A549 (cell line): Measurements from ENCODE around the gene USP32. TPM values are rescaled to one million over a fixed set of nuclear protein-coding genes. Genes with fewer than 3 reads are reported as not detected.

Experiments
- ATAC-seq, 2 experiments: fragments of 200-7000 bp in 1 of 2; fragments of >200 bp in 1 of 2; cut with Nextera tagmentation in 1 of 2; cut with Tn5 transposase in 1 of 2; 3 replicates each; pipeline versions ENCODE4 v1.8.0 to v1.9.1; 2018 to 2020; ENCODE audit warnings: mild to moderate bottlenecking in 1 of 2, moderate library complexity in 1 of 2
- CTCF ChIA-PET: fragments of 300-600 bp; sonication (Branson Sonifier 250); formaldehyde crosslinking; extraction: SDS; loops from one replicate; lab custom pipeline; 2021; ENCODE audit warnings: antibody characterized with exemption, inconsistent platforms; lab: Yijun Ruan, JAX
- POLR2A ChIA-PET: fragments of 350-600 bp; formaldehyde crosslinking; extraction: SDS; loops from one replicate; lab custom pipeline; 2021; ENCODE audit warnings: antibody characterized with exemption, inconsistent platforms; lab: Yijun Ruan, JAX
- DNase-seq, 2 experiments: peaks; one replicate each; pipeline versions ENCODE4 v3.0.0 to v3.0.0-alpha.2; 2011 to 2016; ENCODE audit warnings: low read depth in 1 of 2, low spot score in 1 of 2
- FAIRE-seq: peaks from 2 replicates; lab custom pipeline; 2011; peaks lifted over from hg19 to GRCh38; lab: Jason Lieb, UNC
- H3K27ac ChIP-seq, 2 experiments: fragments of >200 bp; sonication (Bioruptor Twin); formaldehyde crosslinking; 3 replicates each; pipeline ENCODE4 v1.5.1; 2016 to 2017
- H3K4me1 ChIP-seq: fragments of >200 bp; sonication (Bioruptor Twin); formaldehyde crosslinking; 3 replicates; pipeline ENCODE4 v1.6.1; 2016
- H3K4me2 ChIP-seq: fragments of >200 bp; sonication (Bioruptor Twin); formaldehyde crosslinking; 3 replicates; pipeline ENCODE4 v1.6.1; 2016
- H3K4me3 ChIP-seq: fragments of >200 bp; sonication (Bioruptor Twin); formaldehyde crosslinking; 3 replicates; pipeline ENCODE4 v1.5.1; 2016
- H3K9me3 ChIP-seq: fragments of >200 bp; sonication (Bioruptor Twin); formaldehyde crosslinking; 3 replicates; pipeline ENCODE4 v1.6.1; 2016
- ATOH8 ChIP-seq: fragments of 250-450 bp; sonication (Bioruptor Pico); IDR thresholded peaks from 2 replicates; pipeline ENCODE4 v1.5.0; 2020; ENCODE audit warnings: low read depth, mild to moderate bottlenecking, moderate library complexity
- CHD2 ChIP-seq: fragments of 150-350 bp; IDR thresholded peaks from 2 replicates; pipeline ENCODE4 v1.6.1; 2014; ENCODE audit warnings: low read length; ENCODE audit not compliant: partially characterized antibody
- E2F6 ChIP-seq: IDR thresholded peaks from 2 replicates; pipeline ENCODE4 v1.6.1; 2012; ENCODE audit warnings: low read depth, borderline replicate concordance
- EHMT2 ChIP-seq: fragments of 200-600 bp; sonication (generic); IDR thresholded peaks from 2 replicates; pipeline ENCODE4 v1.6.1; 2016; ENCODE audit warnings: antibody characterized with exemption, low read depth, mild to moderate bottlenecking, moderate library complexity
- ELK1 ChIP-seq: fragments of 150-350 bp; IDR thresholded peaks from 2 replicates; pipeline ENCODE4 v1.6.1; 2014; ENCODE audit warnings: low read depth, mild to moderate bottlenecking, low read length
- FOSB ChIP-seq: fragments of 250-450 bp; sonication (Bioruptor Pico); IDR thresholded peaks from 2 replicates; pipeline ENCODE4 v1.5.0; 2020; ENCODE audit warnings: mild to moderate bottlenecking, moderate library complexity
- GATA3 ChIP-seq: IDR thresholded peaks from 2 replicates; pipeline ENCODE4 v1.6.1; 2012; ENCODE audit warnings: borderline replicate concordance
- HOXA7 ChIP-seq: fragments of 250-450 bp; sonication (Bioruptor Pico); IDR thresholded peaks from 2 replicates; pipeline ENCODE4 v1.5.0; 2020; ENCODE audit warnings: mild to moderate bottlenecking, moderate library complexity
- HOXB5 ChIP-seq: fragments of 250-450 bp; sonication (Bioruptor Pico); IDR thresholded peaks from 2 replicates; pipeline ENCODE4 v1.5.0; 2020; ENCODE audit warnings: mild to moderate bottlenecking, moderate library complexity
- KDM5A ChIP-seq: fragments of 200-600 bp; sonication (generic); IDR thresholded peaks from 2 replicates; pipeline ENCODE4 v1.6.1; 2016; ENCODE audit warnings: antibody characterized with exemption, mild to moderate bottlenecking
- MAFK ChIP-seq: fragments of 450-650 bp; IDR thresholded peaks from 2 replicates; pipeline ENCODE4 v1.6.1; 2014; ENCODE audit not compliant: partially characterized antibody
- MYC ChIP-seq: IDR thresholded peaks from 2 replicates; pipeline ENCODE4 v1.6.1; 2012; ENCODE audit warnings: mild to moderate bottlenecking, inconsistent platforms, low read length, improper control_type of control experiment, borderline replicate concordance
- NPAS2 ChIP-seq: fragments of 250-450 bp; sonication (Bioruptor Pico); IDR thresholded peaks from 2 replicates; pipeline ENCODE4 v1.8.0; 2022; ENCODE audit warnings: mild to moderate bottlenecking, moderate library complexity, borderline replicate concordance
- RNF2 ChIP-seq: fragments of 200-600 bp; sonication (generic); IDR thresholded peaks from 2 replicates; pipeline ENCODE4 v1.6.1; 2016; ENCODE audit warnings: low read depth, mild to moderate bottlenecking, antibody characterized with exemption, moderate library complexity, borderline replicate concordance
- SMC3 ChIP-seq: fragments of >200 bp; sonication (Bioruptor Twin); formaldehyde crosslinking; IDR thresholded peaks from 3 replicates; pipeline ENCODE4 v1.6.1; 2018; ENCODE audit warnings: inconsistent platforms
- TFCP2L1 ChIP-seq: fragments of 250-450 bp; sonication (Bioruptor Pico); IDR thresholded peaks from 2 replicates; pipeline ENCODE4 v1.5.0; 2021; ENCODE audit warnings: mild to moderate bottlenecking
- TP53 ChIP-seq: fragments of 250-450 bp; sonication (Bioruptor Pico); IDR thresholded peaks from 2 replicates; pipeline ENCODE4 v1.5.0; 2021; ENCODE audit warnings: mild to moderate bottlenecking, moderate library complexity
- USF2 ChIP-seq: fragments of 450-650 bp; IDR thresholded peaks from 2 replicates; pipeline ENCODE4 v1.6.1; 2014; ENCODE audit warnings: antibody characterized with exemption
- ZC3H11A ChIP-seq: fragments of 450-650 bp; IDR thresholded peaks from 2 replicates; pipeline ENCODE4 v1.6.1; 2014; ENCODE audit warnings: antibody characterized with exemption, mild to moderate bottlenecking
- ZFP36 ChIP-seq: fragments of 450-650 bp; IDR thresholded peaks from 2 replicates; pipeline ENCODE4 v1.6.1; 2014; ENCODE audit warnings: borderline replicate concordance; ENCODE audit not compliant: partially characterized antibody
- ZNF302 ChIP-seq: fragments of 250-450 bp; sonication (Bioruptor Pico); IDR thresholded peaks from 2 replicates; pipeline ENCODE4 v1.9.0; 2021; ENCODE audit warnings: inconsistent platforms, mild to moderate bottlenecking, moderate library complexity
- whole genome bisulfite sequencing: methylation state at CpG from one replicate; pipeline ENCODE4 v1.1.6; 2017; ENCODE audit errors: missing lambda C conversion rate; 5-methylcytosine and 5-hydroxymethylcytosine counted together
- polyA plus RNA-seq, 4 experiments: library from polyadenylated mRNA; depleted of rRNA in 3 of 4; stranded (reverse); fragments of >200 nt; fragmentation: RNase III in 1 of 4; extraction: RNeasy Plus Mini Kit Qiagen cat#74134 plus additional on column Dnase treatment in 1 of 4; gene quantifications; 2 replicates in 3 of 4; 3 replicates in 1 of 4; pipeline ENCODE4 v1.2.3, GENCODE V29; 2011 to 2017

Gene USP32
- polyA plus RNA-seq, 2 of the 4 experiments (the other 2 are of a cell fraction): 35.4 to 52.2 TPM

GRCh38 chr17:60395508-60396065, 3.7 kb upstream of the USP32 start:
- FAIRE-seq: no peak

GRCh38 chr17:60393840-60394723, 2.1 kb upstream of the USP32 start:
- no peak for FAIRE-seq

More at GRCh38 chr17:60395508-60396065, 3.7 kb upstream of the USP32 start:
- Histone ChIP-seq H3K4me3 (no peak overlapping the region), H3K4me1 (peaks cover 10% of the 10 kb centered on the region), H3K27ac (no peak overlapping the region), H3K4me2 (no peak overlapping the region), H3K9me3 (no peaks in the 10 kb centered on the region)
- ChIA-PET CTCF (interaction anchor here (0.7 to 2.1 kb wide), 4 partner anchors 8 to 25 kb away, joined by 3 to 6 read pairs (median 5); no protein-coding TSS in a partner anchor), POLR2A (interaction anchor here (0.7 kb wide), 1 partner anchor 29 kb away, joined by 8 read pairs; no protein-coding TSS in a partner anchor)
- DNase-seq (no peak), ATAC-seq (no peak)
- TF ChIP-seq HOXA7 (no peak), ELK1 (no peak), EHMT2 (no peak), ZC3H11A (no peak), ZFP36 (no peak), RNF2 (no peak), SMC3 (no peak), MAFK (no peak), E2F6 (no peak), MYC (no peak), ZNF302 (CRISPR knock-in tag) (no peak)
- 70% methylated on average over 4 of the region's 4 CpGs for WGBS

More at GRCh38 chr17:60393840-60394723, 2.1 kb upstream of the USP32 start:
- H3K4me3 ChIP-seq: no peak overlapping the region
- ATAC-seq (no peak), DNase-seq (no peak)
- TF ChIP-seq FOSB (CRISPR knock-in tag) (no peak), TFCP2L1 (no peak), HOXB5 (no peak), NPAS2 (CRISPR knock-in tag) (no peak), USF2 (no peak), ATOH8 (CRISPR knock-in tag) (no peak), CHD2 (no peak), E2F6 (no peak), KDM5A (no peak), SMC3 (no peak), RNF2 (no peak), TP53 (CRISPR knock-in tag) (no peak), GATA3 (no peak)
- peak overlapping the region in 1 of 2 experiments; percentile 96; a peak in 2 of 6 replicates for H3K27ac ChIP-seq
- WGBS: 93% methylated on average over 17 of the region's 17 CpGs
- CTCF ChIA-PET: interaction anchor here (1.7 to 2.5 kb wide), 2 partner anchors 27 to 251 kb away, joined by 3 to 6 read pairs; no protein-coding TSS in a partner anchor
- H3K4me1 ChIP-seq: peaks cover 20% of the 10 kb centered on the region
- no peak overlapping the region; the same call in 2 of the 3 replicates for H3K4me2 ChIP-seq
- POLR2A ChIA-PET: no interaction called here
- H3K9me3 ChIP-seq: no peaks in the 10 kb centered on the region
